Measurements from ENCODE around the gene ONECUT3.

DNA sequence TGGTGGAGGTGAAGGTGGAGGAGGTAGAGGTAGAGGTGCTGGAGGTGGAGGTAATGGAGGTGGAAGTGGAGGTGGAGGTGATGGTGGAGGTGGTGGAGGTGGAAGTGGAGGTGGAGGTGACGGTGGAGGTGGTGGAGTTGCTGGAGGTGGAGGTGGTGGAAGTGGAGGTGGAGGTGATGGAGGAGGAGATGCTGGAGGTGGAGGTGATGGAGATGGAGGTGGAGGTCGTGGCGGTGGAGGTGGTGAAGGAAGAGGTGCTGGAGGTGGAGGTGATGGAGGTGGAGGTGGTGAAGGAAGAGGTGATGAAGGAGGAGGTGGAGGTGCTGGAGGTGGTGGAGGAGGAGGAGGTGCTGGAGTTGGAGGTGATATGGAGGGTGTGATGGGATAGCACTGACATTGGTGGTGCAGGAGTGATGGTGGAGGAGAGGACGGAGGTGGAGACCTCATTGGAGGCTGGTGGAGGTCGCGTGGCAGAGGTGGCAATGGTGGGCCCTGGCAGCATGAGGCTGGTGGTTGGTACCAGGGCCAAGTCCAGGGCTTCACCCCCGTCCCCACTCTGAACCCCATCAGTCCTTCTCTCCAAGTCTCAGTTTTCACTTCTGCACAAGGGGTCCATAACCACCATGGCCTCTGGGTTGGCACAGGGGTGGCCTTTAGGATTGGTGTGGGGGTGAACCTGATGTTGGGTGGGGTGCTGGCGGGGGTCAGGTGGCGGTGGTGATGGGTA is 15.8 kb downstream of the ONECUT3 start:
- no peak for TF ChIP-seq FOXM1 (IDR thresholded peaks at IDR 0.05; ENCODE audit: borderline replicate concordance)
- no peak for TF ChIP-seq FOXK2 (IDR thresholded peaks at IDR 0.05)
- no peak for TF ChIP-seq CTBP1 (IDR thresholded peaks at IDR 0.05; ENCODE audit: borderline replicate concordance)
- TF ChIP-seq BHLHE40 (IDR thresholded peaks at IDR 0.05; ENCODE audit: borderline replicate concordance) = no peak
- no peak for TF ChIP-seq FOXA1 (IDR thresholded peaks at IDR 0.05)
- TF ChIP-seq SUZ12 (IDR thresholded peaks at IDR 0.05) = no peak
- TF ChIP-seq LEF1 (IDR thresholded peaks at IDR 0.05; ENCODE audit: borderline replicate concordance) = no peak
- no peak for TF ChIP-seq ZNF384 (IDR thresholded peaks at IDR 0.05)
- TF ChIP-seq HDGF (IDR thresholded peaks at IDR 0.05; ENCODE audit: borderline replicate concordance) = no peak

All from HEK293T (cell line).